WTC11 (cell line): ENCODE results near the gene LZTR1. TPM values are rescaled to one million over a fixed set of nuclear protein-coding genes. Genes with fewer than 3 reads are reported as not detected.
A peak's percentile ranks its signal among the peaks of the same experiment; 100 is the strongest.

ENCODE experiments used
- ATAC-seq: fragments of 200-7000 bp; cut with Tn5 transposase; 2 replicates; pipeline ENCODE4 v1.10.0; 2021; ENCODE audit warnings: mild to moderate bottlenecking, moderate library complexity
- CTCF ChIA-PET: fragments of 300-600 bp; sonication (Branson Sonifier 250); formaldehyde crosslinking; loops from one replicate; lab custom pipeline; 2021; ENCODE audit warnings: antibody characterized with exemption; lab: Charles Lee
- POLR2A ChIA-PET: fragments of 350-600 bp; sonication (Branson Sonifier 250); formaldehyde crosslinking; loops from one replicate; lab custom pipeline; 2021; ENCODE audit warnings: antibody characterized with exemption; lab: Charles Lee
- DNase-seq: peaks from one replicate; pipeline ENCODE4 v3.0.0; 2021; ENCODE audit warnings: low spot score
- H3K27ac Mint-ChIP-seq: 2 replicates; pipeline ENCODE4 v1.8.0; 2021; ENCODE audit warnings: mixed read lengths
- H3K27me3 Mint-ChIP-seq: 2 replicates; pipeline ENCODE4 v1.8.0; 2021; ENCODE audit warnings: low read depth, mild to moderate bottlenecking, moderate library complexity, mixed read lengths
- H3K36me3 Mint-ChIP-seq: 2 replicates; pipeline ENCODE4 v1.8.0; 2021; ENCODE audit warnings: mixed read lengths
- H3K4me1 Mint-ChIP-seq: 2 replicates; pipeline ENCODE4 v1.8.0; 2022; ENCODE audit warnings: mixed read lengths
- H3K4me3 Mint-ChIP-seq: 2 replicates; pipeline ENCODE4 v1.8.0; 2021; ENCODE audit warnings: mild to moderate bottlenecking, moderate library complexity, mixed read lengths
- H3K9me3 Mint-ChIP-seq: 2 replicates; pipeline ENCODE4 v1.8.0; 2021; ENCODE audit warnings: mixed read lengths
- ESRRA ChIP-seq: sonication (generic); formaldehyde crosslinking; IDR thresholded peaks from 2 replicates; pipeline ENCODE4 v1.8.1; 2022; ENCODE audit warnings: mild to moderate bottlenecking, missing genetic modification reagents, borderline replicate concordance
- ETV6 ChIP-seq: sonication (generic); formaldehyde crosslinking; IDR thresholded peaks from 2 replicates; pipeline ENCODE4 v1.8.1; 2022; ENCODE audit warnings: mild to moderate bottlenecking, missing genetic modification reagents
- KAT7 ChIP-seq: sonication (generic); formaldehyde crosslinking; IDR thresholded peaks from 2 replicates; pipeline ENCODE4 v1.8.1; 2023; ENCODE audit warnings: missing genetic modification reagents, mild to moderate bottlenecking, borderline replicate concordance
- MYBL2 ChIP-seq: sonication (generic); formaldehyde crosslinking; IDR thresholded peaks from 2 replicates; pipeline ENCODE4 v1.8.1; 2023; ENCODE audit warnings: mild to moderate bottlenecking, moderate library complexity, missing genetic modification reagents
- NR1H2 ChIP-seq: sonication (generic); formaldehyde crosslinking; IDR thresholded peaks from 2 replicates; pipeline ENCODE4 v1.9.0; 2021; ENCODE audit warnings: mild to moderate bottlenecking, moderate library complexity, missing genetic modification reagents
- NR3C1 ChIP-seq: sonication (generic); formaldehyde crosslinking; conservative IDR thresholded peaks from 2 replicates; pipeline ENCODE4 v1.8.1; 2023; ENCODE audit warnings: low read depth, mild to moderate bottlenecking, missing genetic modification reagents
- ZBTB21 ChIP-seq: sonication (generic); formaldehyde crosslinking; IDR thresholded peaks from 2 replicates; pipeline ENCODE4 v1.8.1; 2023; ENCODE audit warnings: mild to moderate bottlenecking, missing genetic modification reagents, borderline replicate concordance
- ZNF423 ChIP-seq: fragments of 250-450 bp; sonication (Bioruptor Pico); IDR thresholded peaks from 2 replicates; pipeline ENCODE4 v2.1.2; 2022; ENCODE audit warnings: mild to moderate bottlenecking, moderate library complexity
- total RNA-seq: library from RNA; stranded (reverse); gene quantifications from 3 replicates; pipeline ENCODE4 v1.2.3, GENCODE V29; 2021
- TF ChIP-seq, protein P1 (sequence below): sonication (generic); formaldehyde crosslinking; IDR thresholded peaks from 2 replicates; pipeline ENCODE4 v1.8.1; 2023; ENCODE audit warnings: mild to moderate bottlenecking, missing genetic modification reagents, borderline replicate concordance
- TF ChIP-seq, protein P2 (sequence below): fragments of 250-450 bp; sonication (Bioruptor Pico); IDR thresholded peaks from 2 replicates; pipeline ENCODE4 v2.1.2; 2022; ENCODE audit warnings: mild to moderate bottlenecking, moderate library complexity
- TF ChIP-seq, protein P3 (sequence below): fragments of 250-450 bp; sonication (Bioruptor Pico); conservative IDR thresholded peaks from 2 replicates; pipeline ENCODE4 v1.9.0; 2021; ENCODE audit warnings: mild to moderate bottlenecking
- TF ChIP-seq, protein P4 (sequence below): fragments of 250-450 bp; sonication (Bioruptor Pico); IDR thresholded peaks from 2 replicates; pipeline ENCODE4 v1.9.0; 2021; ENCODE audit warnings: mild to moderate bottlenecking, borderline replicate concordance
- TF ChIP-seq, protein P5 (sequence below): sonication (generic); formaldehyde crosslinking; IDR thresholded peaks from 2 replicates; pipeline ENCODE4 v1.8.0; 2022; ENCODE audit warnings: mild to moderate bottlenecking, missing genetic modification reagents
- TF ChIP-seq, protein P6 (sequence below): sonication (generic); formaldehyde crosslinking; IDR thresholded peaks from 2 replicates; pipeline ENCODE4 v1.8.1; 2023; ENCODE audit warnings: mild to moderate bottlenecking, missing genetic modification reagents
- TF ChIP-seq, protein P7 (sequence below): sonication (generic); formaldehyde crosslinking; IDR thresholded peaks from 2 replicates; pipeline ENCODE4 v1.8.0; 2022; ENCODE audit warnings: missing genetic modification reagents
- TF ChIP-seq, protein P8 (sequence below): sonication (generic); formaldehyde crosslinking; IDR thresholded peaks from 2 replicates; pipeline ENCODE4 v1.8.0; 2023; ENCODE audit warnings: missing genetic modification reagents

LZTR1 gene
- total RNA-seq, 1 experiment from 2014 or later: 38.3 TPM

DNA sequence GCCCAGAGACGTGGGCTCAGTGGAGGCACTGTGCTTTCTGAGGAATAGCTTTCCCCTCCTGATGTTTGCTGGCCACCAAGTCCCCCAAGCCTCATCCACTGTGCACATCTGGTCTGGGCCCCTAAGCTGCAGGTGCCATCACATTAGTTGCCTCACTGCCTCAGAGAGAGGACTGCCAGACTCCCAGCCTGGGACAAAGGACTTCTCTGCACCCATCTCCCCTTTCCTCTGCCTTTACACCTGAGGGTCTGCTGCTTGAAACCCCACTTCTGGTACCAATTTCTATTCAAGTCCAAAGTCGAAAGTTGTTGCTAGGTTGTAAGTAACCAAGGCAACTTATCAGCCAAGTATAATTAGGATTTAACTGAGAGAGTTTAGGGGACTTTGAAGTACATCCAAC, 3.7 kb upstream of the LZTR1 start (continued):
- TF ChIP-seq, protein P1, sequence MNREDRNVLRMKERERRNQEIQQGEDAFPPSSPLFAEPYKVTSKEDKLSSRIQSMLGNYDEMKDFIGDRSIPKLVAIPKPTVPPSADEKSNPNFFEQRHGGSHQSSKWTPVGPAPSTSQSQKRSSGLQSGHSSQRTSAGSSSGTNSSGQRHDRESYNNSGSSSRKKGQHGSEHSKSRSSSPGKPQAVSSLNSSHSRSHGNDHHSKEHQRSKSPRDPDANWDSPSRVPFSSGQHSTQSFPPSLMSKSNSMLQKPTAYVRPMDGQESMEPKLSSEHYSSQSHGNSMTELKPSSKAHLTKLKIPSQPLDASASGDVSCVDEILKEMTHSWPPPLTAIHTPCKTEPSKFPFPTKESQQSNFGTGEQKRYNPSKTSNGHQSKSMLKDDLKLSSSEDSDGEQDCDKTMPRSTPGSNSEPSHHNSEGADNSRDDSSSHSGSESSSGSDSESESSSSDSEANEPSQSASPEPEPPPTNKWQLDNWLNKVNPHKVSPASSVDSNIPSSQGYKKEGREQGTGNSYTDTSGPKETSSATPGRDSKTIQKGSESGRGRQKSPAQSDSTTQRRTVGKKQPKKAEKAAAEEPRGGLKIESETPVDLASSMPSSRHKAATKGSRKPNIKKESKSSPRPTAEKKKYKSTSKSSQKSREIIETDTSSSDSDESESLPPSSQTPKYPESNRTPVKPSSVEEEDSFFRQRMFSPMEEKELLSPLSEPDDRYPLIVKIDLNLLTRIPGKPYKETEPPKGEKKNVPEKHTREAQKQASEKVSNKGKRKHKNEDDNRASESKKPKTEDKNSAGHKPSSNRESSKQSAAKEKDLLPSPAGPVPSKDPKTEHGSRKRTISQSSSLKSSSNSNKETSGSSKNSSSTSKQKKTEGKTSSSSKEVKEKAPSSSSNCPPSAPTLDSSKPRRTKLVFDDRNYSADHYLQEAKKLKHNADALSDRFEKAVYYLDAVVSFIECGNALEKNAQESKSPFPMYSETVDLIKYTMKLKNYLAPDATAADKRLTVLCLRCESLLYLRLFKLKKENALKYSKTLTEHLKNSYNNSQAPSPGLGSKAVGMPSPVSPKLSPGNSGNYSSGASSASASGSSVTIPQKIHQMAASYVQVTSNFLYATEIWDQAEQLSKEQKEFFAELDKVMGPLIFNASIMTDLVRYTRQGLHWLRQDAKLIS (CRISPR knock-in tag): no peak
- no peak for TF ChIP-seq ZNF423
- no peak for TF ChIP-seq KAT7 (CRISPR knock-in tag)
- no peak for TF ChIP-seq NR1H2
- TF ChIP-seq ETV6: no peak
- TF ChIP-seq, protein P2, sequence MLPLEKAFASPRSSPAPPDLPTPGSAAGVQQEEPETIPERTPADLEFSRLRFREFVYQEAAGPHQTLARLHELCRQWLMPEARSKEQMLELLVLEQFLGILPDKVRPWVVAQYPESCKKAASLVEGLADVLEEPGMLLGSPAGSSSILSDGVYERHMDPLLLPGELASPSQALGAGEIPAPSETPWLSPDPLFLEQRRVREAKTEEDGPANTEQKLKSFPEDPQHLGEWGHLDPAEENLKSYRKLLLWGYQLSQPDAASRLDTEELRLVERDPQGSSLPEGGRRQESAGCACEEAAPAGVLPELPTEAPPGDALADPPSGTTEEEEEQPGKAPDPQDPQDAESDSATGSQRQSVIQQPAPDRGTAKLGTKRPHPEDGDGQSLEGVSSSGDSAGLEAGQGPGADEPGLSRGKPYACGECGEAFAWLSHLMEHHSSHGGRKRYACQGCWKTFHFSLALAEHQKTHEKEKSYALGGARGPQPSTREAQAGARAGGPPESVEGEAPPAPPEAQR (CRISPR knock-in tag): no peak
- TF ChIP-seq, protein P3, sequence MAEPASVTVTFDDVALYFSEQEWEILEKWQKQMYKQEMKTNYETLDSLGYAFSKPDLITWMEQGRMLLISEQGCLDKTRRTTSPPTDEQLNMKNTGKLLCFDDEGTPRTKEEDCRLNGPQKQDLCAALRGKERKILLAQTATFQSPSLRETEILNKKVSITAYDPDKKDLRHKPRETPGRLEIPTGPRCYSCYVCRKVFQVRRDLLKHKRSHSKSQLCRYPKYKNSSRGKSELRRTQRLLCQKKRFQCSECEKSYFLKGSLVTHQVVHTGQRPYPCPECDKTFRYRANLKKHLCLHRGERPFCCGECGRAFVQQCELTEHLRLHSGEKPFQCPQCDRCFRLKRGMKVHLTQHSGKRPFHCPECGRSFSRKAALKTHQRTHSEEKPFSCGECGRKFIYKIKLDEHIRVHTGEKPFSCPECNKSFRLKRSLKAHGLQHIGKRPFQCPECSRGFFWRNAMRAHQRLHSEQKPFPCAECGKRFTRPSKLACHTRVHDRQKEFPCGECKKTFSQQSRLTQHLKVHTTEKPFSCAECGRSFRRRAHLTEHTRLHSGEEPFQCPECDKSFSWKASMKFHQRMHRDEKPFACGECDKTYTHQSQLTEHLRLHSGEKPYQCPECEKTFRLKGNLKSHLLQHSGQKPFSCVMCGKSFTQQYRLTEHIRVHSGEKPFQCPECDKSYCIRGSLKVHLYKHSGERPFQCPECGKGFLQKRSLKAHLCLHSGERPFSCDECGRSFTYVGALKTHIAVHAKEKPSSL (CRISPR knock-in tag): no peak
- TF ChIP-seq, protein P4, sequence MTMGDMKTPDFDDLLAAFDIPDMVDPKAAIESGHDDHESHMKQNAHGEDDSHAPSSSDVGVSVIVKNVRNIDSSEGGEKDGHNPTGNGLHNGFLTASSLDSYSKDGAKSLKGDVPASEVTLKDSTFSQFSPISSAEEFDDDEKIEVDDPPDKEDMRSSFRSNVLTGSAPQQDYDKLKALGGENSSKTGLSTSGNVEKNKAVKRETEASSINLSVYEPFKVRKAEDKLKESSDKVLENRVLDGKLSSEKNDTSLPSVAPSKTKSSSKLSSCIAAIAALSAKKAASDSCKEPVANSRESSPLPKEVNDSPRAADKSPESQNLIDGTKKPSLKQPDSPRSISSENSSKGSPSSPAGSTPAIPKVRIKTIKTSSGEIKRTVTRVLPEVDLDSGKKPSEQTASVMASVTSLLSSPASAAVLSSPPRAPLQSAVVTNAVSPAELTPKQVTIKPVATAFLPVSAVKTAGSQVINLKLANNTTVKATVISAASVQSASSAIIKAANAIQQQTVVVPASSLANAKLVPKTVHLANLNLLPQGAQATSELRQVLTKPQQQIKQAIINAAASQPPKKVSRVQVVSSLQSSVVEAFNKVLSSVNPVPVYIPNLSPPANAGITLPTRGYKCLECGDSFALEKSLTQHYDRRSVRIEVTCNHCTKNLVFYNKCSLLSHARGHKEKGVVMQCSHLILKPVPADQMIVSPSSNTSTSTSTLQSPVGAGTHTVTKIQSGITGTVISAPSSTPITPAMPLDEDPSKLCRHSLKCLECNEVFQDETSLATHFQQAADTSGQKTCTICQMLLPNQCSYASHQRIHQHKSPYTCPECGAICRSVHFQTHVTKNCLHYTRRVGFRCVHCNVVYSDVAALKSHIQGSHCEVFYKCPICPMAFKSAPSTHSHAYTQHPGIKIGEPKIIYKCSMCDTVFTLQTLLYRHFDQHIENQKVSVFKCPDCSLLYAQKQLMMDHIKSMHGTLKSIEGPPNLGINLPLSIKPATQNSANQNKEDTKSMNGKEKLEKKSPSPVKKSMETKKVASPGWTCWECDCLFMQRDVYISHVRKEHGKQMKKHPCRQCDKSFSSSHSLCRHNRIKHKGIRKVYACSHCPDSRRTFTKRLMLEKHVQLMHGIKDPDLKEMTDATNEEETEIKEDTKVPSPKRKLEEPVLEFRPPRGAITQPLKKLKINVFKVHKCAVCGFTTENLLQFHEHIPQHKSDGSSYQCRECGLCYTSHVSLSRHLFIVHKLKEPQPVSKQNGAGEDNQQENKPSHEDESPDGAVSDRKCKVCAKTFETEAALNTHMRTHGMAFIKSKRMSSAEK (CRISPR knock-in tag): no peak
- no peak for TF ChIP-seq NR3C1 (CRISPR knock-in tag)

DNA sequence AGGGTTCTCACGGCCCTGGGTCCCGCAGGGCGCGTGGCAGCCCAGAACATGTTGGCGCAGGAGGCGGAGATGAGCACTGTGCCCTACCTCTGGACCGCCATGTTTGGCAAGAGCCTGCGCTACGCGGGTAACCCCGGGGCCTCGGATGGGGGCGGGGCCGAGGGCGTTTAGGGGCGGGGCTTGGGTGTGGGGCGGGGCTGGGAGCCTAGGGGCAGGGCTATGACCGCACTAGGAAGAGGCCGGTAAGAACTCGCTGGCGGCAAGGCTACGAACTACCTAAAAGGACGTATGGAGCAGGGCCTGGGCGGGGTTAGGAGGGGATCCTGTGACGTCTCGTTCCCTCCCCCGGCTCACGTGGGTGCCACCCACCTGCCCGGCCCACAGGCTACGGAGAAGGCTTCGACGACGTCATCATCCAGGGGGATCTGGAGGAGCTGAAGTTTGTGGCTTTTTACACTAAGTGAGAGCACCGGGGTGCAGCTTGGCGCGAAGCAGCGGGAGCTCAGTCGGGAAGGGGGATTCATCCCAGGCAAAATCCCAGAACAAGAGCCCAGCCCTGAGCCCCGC, 2.8 kb upstream of the LZTR1 start:
- Mint-ChIP-seq H3K4me1 (peaks cover 30% of the 10 kb centered on the region), H3K27ac (peak overlapping the region; percentile 97), H3K9me3 (peaks cover 12% of the 10 kb centered on the region), H3K27me3 (peaks cover 36% of the 10 kb centered on the region), H3K4me3 (peak overlapping the region; percentile 96), H3K36me3 (peaks cover 16% of the 10 kb centered on the region; the same call in 1 of the 2 replicates)
- ATAC-seq: peak; percentile 91
- peak; percentile 95 for DNase-seq
- CTCF ChIA-PET: interaction anchor here (0.6 to 4.7 kb wide), 9 partner anchors 11 to 232 kb away, joined by 3 to 14 read pairs (median 4); no protein-coding TSS in a partner anchor
- POLR2A ChIA-PET: interaction anchor here (0.6 to 1.4 kb wide), 5 partner anchors 10 to 25 kb away, joined by 3 to 4 read pairs (median 3); partner anchors contain the start of gene AIFM3
- TF ChIP-seq ZBTB21 (CRISPR knock-in tag): no peak
- TF ChIP-seq, protein P5, sequence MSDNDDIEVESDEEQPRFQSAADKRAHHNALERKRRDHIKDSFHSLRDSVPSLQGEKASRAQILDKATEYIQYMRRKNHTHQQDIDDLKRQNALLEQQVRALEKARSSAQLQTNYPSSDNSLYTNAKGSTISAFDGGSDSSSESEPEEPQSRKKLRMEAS: peak; percentile 94
- TF ChIP-seq, protein P6, sequence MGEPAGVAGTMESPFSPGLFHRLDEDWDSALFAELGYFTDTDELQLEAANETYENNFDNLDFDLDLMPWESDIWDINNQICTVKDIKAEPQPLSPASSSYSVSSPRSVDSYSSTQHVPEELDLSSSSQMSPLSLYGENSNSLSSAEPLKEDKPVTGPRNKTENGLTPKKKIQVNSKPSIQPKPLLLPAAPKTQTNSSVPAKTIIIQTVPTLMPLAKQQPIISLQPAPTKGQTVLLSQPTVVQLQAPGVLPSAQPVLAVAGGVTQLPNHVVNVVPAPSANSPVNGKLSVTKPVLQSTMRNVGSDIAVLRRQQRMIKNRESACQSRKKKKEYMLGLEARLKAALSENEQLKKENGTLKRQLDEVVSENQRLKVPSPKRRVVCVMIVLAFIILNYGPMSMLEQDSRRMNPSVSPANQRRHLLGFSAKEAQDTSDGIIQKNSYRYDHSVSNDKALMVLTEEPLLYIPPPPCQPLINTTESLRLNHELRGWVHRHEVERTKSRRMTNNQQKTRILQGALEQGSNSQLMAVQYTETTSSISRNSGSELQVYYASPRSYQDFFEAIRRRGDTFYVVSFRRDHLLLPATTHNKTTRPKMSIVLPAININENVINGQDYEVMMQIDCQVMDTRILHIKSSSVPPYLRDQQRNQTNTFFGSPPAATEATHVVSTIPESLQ (CRISPR knock-in tag): no peak
- peak; percentile 21; the same call in 1 of the 2 replicates for TF ChIP-seq ESRRA
- TF ChIP-seq, protein P7, sequence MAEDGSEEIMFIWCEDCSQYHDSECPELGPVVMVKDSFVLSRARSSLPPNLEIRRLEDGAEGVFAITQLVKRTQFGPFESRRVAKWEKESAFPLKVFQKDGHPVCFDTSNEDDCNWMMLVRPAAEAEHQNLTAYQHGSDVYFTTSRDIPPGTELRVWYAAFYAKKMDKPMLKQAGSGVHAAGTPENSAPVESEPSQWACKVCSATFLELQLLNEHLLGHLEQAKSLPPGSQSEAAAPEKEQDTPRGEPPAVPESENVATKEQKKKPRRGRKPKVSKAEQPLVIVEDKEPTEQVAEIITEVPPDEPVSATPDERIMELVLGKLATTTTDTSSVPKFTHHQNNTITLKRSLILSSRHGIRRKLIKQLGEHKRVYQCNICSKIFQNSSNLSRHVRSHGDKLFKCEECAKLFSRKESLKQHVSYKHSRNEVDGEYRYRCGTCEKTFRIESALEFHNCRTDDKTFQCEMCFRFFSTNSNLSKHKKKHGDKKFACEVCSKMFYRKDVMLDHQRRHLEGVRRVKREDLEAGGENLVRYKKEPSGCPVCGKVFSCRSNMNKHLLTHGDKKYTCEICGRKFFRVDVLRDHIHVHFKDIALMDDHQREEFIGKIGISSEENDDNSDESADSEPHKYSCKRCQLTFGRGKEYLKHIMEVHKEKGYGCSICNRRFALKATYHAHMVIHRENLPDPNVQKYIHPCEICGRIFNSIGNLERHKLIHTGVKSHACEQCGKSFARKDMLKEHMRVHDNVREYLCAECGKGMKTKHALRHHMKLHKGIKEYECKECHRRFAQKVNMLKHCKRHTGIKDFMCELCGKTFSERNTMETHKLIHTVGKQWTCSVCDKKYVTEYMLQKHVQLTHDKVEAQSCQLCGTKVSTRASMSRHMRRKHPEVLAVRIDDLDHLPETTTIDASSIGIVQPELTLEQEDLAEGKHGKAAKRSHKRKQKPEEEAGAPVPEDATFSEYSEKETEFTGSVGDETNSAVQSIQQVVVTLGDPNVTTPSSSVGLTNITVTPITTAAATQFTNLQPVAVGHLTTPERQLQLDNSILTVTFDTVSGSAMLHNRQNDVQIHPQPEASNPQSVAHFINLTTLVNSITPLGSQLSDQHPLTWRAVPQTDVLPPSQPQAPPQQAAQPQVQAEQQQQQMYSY (CRISPR knock-in tag): no peak
- TF ChIP-seq, protein P8, sequence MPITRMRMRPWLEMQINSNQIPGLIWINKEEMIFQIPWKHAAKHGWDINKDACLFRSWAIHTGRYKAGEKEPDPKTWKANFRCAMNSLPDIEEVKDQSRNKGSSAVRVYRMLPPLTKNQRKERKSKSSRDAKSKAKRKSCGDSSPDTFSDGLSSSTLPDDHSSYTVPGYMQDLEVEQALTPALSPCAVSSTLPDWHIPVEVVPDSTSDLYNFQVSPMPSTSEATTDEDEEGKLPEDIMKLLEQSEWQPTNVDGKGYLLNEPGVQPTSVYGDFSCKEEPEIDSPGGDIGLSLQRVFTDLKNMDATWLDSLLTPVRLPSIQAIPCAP (CRISPR knock-in tag): 0 out of 2 replicates have a peak, but pooled peaks have one; percentile 27
- TF ChIP-seq MYBL2: peak; percentile 60; the same call in 1 of the 2 replicates
